TTC549 (cell line): ENCODE data around the gene BAG1.

Source experiments
- FAIRE-seq: peaks from 2 replicates; lab custom pipeline; 2012; peaks lifted over from hg19 to GRCh38; lab: Jason Lieb, UNC

BAG1 gene

GRCh38 chr9:33264473-33265177 is at the start of gene BAG1, which contains the start of gene CHMP5:
Gene BAG1, minus strand, starts transcription at chr9:33264708.
Gene CHMP5, plus strand, starts transcription at chr9:33265049. Its CDS starts 30 bp downstream, at chr9:33265079.
- peak; percentile 87 for FAIRE-seq

- no peak for FAIRE-seq
Measured at GRCh38 chr9:33311953-33312352, 47.4 kb upstream of the BAG1 start.

- no peak for FAIRE-seq
Measured at GRCh38 chr9:33310748-33311147, 46.2 kb upstream of the BAG1 start.

GRCh38 chr9:33309903-33310302 is 45.4 kb upstream of the BAG1 start:
- no peak for FAIRE-seq

- no peak for FAIRE-seq
Measured at GRCh38 chr9:33307067-33307466, 42.6 kb upstream of the BAG1 start.

- FAIRE-seq = no peak
Measured at GRCh38 chr9:33306037-33306436, 41.5 kb upstream of the BAG1 start.

GRCh38 chr9:33304362-33304761 is 39.9 kb upstream of the BAG1 start:
- no peak for FAIRE-seq

- no peak for FAIRE-seq
Measured at GRCh38 chr9:33300546-33300945, 36.0 kb upstream of the BAG1 start.

GRCh38 chr9:33297432-33297831 is 32.9 kb upstream of the BAG1 start:
- no peak for FAIRE-seq

- no peak for FAIRE-seq
Measured at GRCh38 chr9:33295571-33295970, 31.1 kb upstream of the BAG1 start.

- no peak for FAIRE-seq
Measured at GRCh38 chr9:33294670-33295432, 30.3 kb upstream of the BAG1 start.

- FAIRE-seq = no peak
Measured at GRCh38 chr9:33293782-33294181, 29.3 kb upstream of the BAG1 start.

GRCh38 chr9:33291901-33292300 is 27.4 kb upstream of the BAG1 start:
- no peak for FAIRE-seq

- FAIRE-seq = no peak
Measured at GRCh38 chr9:33291031-33291397, 26.5 kb upstream of the BAG1 start.

- peak; percentile 76 for FAIRE-seq
Measured at GRCh38 chr9:33290247-33291030, 25.9 kb upstream of the BAG1 start, which contains the start of gene NFX1. Gene NFX1, plus strand, starts transcription at chr9:33290516. Its CDS starts 57 bp downstream, at chr9:33290573.

- no peak for FAIRE-seq
Measured at GRCh38 chr9:33289936-33290246, 25.4 kb upstream of the BAG1 start.

- FAIRE-seq = no peak
Measured at GRCh38 chr9:33289496-33289895, 25.0 kb upstream of the BAG1 start.

- FAIRE-seq = no peak
Measured at GRCh38 chr9:33288828-33289483, 24.4 kb upstream of the BAG1 start.

GRCh38 chr9:33288235-33288634 is 23.7 kb upstream of the BAG1 start:
- no peak for FAIRE-seq

- FAIRE-seq = peak; percentile 84
Measured at GRCh38 chr9:33287087-33287490, 22.6 kb upstream of the BAG1 start.

GRCh38 chr9:33285502-33285901 is 21.0 kb upstream of the BAG1 start:
- no peak for FAIRE-seq

- FAIRE-seq = no peak
Measured at GRCh38 chr9:33277484-33277883, 13.0 kb upstream of the BAG1 start.

GRCh38 chr9:33273972-33274328 is 9.4 kb upstream of the BAG1 start:
- FAIRE-seq = no peak
